Medulla oblongata (tissue), 1 donor: ENCODE results near the gene RCN1.
"Not testable (repeated sequence)": the region's sequence is repeated elsewhere in the genome, so short reads cannot be mapped to it uniquely, and the experiment has no call there.

ENCODE experiments used
- DNase-seq: peaks from one replicate; pipeline ENCODE4 v3.0.0-alpha.2; 2015; ENCODE audit errors: extremely low spot score

Gene RCN1

DNA sequence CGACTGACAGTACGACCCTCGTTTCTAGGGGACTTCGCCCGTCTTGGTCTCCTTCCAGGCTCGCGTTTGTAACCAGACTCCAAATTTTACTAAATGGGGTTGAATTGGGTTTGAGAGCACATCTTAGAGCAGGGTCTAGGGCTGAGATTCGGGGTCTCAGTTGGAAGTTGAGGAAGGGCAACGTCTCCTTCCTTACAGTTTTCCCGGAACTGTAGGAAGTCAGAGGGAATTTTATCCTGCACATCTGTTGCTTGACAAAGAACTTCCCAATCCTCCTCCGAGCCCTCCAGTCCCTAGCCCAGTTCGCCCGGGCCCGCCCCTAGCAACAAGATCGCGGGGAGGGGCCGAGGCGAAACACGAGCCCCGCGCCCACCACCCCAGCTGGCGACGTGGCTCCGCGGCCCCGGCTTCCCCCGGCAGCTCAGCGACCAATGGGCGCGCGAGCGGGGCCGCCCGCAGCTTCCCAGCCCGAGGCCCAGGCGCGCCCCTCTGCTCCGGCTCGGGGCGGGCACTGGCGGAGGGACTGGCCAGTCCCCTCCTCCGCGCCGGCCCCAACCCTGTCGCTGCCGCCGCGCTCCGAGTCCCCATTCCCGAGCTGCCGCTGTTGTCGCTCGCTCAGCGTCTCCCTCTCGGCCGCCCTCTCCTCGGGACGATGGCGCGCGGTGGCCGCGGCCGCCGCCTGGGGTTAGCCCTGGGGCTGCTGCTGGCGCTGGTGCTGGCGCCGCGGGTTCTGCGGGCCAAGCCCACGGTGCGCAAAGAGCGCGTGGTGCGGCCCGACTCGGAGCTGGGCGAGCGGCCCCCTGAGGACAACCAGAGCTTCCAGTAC is at the start of gene RCN1:
TSS of gene RCN1 (plus strand) at position 530 of the 826 bp plus-strand sequence. CDS start at position 653, 123 bp downstream.
- peak; percentile 60 for DNase-seq

GRCh38 chr11:32043737-32044136 is 47.1 kb upstream of the RCN1 start:
- DNase-seq = no peak

- DNase-seq = no peak
Measured at GRCh38 chr11:32044158-32044863, 46.6 kb upstream of the RCN1 start.

DNA sequence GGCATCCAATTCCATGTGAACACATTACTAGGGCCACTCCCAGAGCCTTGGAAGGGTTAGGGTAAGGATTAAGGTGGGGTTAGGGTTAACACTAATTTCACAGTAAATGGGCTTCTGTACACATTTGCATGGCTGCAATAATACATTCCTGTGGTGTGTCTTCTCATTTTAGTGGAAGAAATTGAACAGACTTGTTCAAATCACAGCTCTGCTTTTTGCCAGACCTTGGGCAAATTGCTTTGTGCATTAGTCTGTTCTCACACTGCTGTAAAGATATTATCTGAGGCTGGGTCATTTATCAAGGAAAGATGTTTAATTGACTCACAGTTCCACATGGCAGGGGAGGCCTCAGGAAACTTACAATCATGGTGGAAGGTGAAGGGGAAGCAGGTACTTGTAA is 45.4 kb upstream of the RCN1 start:
- no peak for DNase-seq

- DNase-seq = no peak
Measured at GRCh38 chr11:32050264-32050663, 40.6 kb upstream of the RCN1 start.

GRCh38 chr11:32052215-32052614 is 38.7 kb upstream of the RCN1 start:
- peak; percentile 81 for DNase-seq

DNA sequence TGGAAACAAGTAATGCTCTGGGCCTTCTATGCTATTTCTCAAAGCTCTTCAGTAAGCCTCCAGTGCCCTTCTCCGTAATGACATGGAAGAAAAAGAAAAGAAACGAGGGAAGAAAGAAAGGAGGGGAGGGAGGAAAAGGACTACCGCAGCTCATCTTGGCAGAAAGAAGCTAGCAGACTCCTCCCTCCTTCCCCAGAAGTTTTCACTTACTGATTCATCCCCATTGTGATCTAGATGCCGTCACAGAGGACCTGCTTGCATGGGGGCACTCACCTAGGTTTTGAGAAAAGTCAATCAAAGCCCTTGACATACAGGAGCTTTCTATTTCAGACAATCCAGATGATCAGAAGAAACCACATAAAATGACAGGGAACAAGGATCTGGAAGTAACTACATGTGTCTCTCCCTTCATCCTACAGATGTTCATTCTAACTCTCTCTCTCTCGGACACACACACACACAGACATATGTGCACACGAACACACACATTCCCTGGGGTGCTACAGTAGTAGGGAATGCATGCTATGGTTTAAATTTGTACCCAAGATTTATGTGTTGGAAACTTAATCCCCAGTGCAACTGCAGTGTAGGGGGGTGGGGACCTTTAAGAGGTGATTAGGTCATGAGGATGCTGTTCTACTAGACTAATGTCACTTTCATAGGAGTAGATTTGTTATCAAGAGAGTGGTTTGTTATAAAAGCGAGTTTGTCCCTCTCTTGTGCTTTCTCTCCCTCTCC is 37.6 kb upstream of the RCN1 start:
- no peak for DNase-seq

DNA sequence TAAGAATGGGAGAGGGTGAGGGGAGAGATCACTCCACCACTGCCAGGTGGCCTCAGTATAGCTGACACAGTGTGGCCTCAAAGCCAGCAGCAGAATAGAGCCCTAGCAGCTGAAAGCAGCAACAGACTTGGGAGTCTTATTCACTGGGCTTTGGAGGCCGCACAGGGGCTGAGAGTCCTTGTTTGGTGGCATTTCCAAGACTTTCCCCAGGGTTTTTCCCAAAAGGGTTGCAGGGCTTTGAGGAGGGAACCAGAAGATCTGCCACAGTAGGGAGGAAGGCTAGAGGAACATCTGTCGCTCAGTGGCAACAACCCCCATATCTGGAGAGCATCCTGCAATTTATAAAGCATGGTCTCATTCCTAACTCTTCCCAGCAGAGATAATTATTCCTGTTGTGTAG is 35.0 kb upstream of the RCN1 start:
- no peak for DNase-seq

- DNase-seq = no peak
Measured at GRCh38 chr11:32056438-32056837, 34.4 kb upstream of the RCN1 start.

GRCh38 chr11:32059686-32060462 is 31.0 kb upstream of the RCN1 start:
- DNase-seq = no peak

DNA sequence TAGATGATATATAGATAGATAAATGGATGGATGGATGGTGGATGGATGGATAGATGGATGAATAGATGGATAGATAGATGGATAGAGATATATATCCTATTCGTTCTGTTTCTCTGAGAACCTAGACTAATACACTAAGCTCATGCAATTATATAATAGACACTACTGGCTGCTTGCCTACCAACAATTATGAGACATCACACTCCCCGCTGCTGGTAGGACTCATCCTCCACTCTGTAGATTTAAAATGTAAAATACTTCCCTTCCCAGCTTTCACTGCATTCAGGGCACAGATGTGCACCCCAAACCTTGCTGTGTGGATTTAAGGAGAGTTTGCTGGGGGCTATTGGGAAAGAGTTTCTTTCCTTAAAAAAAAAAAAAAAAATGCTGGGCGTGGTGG is 28.3 kb upstream of the RCN1 start:
- no peak for DNase-seq

- DNase-seq = not testable (repeated sequence)
Measured at GRCh38 chr11:32063031-32063430, 27.8 kb upstream of the RCN1 start.

- DNase-seq = no peak
Measured at GRCh38 chr11:32065865-32066629, 24.8 kb upstream of the RCN1 start.

DNA sequence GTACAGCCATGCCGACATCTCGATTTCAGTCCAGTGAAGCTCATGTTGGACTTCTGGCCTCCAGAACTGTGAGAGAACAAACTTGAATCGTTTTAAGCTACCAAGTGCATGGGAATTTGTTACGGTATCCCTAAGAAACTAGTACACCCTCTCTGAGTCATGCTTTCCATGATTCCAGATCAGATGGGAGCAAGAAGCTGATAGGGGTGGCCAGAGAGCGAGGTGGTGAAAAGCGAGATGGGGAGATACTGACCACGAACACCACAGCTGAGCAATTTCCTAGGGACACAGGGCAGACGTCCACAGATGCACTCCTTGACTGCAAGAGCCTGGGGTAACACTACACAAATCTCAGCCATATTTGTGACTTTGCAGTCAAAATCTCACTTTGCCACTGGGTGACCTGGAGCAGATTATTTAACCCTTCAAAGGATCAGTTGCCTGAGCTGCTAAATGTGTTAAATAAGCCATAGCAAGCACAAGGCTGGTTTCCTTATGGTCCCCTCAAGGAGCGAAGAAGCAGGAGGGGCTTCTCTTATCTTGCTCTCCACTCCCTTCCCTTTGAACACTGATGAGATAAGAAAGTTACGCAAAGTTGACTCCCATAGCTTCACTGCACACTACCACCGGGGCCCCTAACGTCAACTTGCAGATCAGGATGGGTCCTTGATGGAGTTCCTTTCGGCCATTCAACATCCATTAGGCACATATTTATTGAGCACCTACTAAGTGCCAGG is 22.6 kb upstream of the RCN1 start:
- no peak for DNase-seq

DNA sequence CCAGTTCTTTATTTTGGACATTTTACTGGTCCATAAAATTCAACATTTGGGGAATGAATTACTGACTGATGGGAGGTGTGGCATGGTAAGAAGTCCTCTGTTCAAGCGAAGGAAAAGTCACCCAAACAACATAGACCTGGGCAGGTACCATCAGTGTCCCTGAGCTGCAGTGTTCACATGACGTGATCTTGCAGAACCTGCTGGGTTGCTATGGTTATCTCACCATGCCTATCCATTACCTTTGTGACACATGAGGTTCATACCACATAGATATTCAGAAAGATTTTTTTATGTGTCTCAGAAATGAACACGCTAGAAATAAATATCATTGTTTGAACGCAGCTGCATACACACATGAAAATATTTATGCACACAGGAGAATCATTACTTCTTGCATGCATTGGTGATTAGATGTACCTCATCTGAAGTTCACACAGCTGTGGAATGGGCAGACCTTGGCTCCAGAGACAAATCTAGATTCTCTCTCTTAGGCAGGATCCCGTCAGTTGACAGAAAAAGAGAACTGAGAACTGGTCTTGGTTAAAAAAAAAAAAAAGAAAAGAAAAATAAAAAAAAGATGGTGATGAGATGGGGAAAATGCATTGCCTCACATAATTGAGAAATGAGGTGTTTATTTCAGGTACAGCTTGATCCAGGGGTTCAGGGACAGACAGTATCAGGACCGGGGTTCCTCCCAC is 21.4 kb upstream of the RCN1 start:
- DNase-seq = no peak

DNA sequence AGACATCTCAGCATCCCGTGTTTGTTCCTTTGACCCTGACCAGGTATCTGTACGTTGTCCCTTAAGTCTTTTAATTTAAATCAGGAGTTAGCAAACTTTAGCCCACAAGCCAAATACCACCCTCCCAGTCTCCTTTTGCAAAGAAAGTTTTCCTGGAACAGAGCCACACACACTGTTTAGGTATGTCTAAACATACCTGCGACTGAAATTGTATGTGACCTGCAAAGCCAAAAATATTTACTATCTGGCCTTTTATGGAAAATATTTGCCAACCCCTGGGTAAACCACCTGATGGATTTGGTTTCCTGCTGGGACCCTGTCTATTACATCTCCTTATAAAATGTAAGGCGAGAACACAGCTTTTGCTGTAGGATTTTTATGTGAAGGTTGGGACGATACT is 20.2 kb upstream of the RCN1 start:
- DNase-seq = no peak

DNA sequence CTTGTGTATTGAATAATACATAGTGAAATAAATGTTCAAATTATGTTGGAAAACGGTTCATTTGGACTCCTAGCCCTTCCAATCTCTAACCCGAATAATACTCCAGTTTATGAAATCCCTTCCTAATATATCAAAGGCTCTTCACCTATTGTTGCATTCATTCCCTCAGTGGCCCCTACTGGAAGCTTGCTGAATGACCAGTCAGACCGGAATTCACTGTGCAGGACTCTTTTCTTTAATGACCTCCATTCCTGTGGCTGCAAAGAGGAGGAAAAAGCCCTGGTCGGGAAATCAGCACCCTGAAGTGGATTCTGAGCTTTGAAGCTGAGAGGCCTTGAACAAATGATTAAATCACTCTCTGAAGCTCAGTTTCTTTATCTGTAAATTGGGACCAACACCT is 19.1 kb upstream of the RCN1 start:
- DNase-seq = no peak

GRCh38 chr11:32072872-32073643 is 17.8 kb upstream of the RCN1 start:
- DNase-seq = no peak

DNA sequence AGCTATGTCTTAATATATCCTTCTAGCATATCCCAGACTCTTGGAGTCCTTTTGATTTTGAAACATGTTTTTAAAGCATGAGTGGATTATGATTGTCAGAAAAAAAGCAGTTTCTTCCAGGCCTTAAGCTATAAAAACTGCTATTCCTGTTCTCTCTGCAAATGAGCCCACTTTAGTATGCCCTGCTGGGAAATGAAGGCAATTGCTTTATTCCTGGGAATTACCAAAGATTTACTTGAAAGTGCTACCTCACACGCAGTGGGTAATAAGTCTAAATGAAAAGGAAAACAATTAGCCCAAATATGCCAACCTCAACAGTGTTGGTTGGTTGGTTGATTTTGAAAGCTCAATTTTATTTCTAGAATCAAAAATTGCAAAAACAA is 17.2 kb upstream of the RCN1 start:
- no peak for DNase-seq
